Diencephalon (tissue), 1 donor: Measurements from ENCODE around the gene CLEC18A. TPM values are rescaled to one million over a fixed set of nuclear protein-coding genes. Genes with fewer than 3 reads are reported as not detected.

Experiments used
- small RNA-seq: library from RNA; depleted of rRNA; stranded (forward); fragments of <200 nt; gene quantifications from one replicate; pipeline ENCODE3, GENCODE V24; 2014
- total RNA-seq: library from RNA; depleted of rRNA; stranded (reverse); fragments of >200 nt; gene quantifications from one replicate; pipeline ENCODE4 v1.2.3, GENCODE V29; 2014

Gene CLEC18A
- 0.69 TPM for total RNA-seq

DNA sequence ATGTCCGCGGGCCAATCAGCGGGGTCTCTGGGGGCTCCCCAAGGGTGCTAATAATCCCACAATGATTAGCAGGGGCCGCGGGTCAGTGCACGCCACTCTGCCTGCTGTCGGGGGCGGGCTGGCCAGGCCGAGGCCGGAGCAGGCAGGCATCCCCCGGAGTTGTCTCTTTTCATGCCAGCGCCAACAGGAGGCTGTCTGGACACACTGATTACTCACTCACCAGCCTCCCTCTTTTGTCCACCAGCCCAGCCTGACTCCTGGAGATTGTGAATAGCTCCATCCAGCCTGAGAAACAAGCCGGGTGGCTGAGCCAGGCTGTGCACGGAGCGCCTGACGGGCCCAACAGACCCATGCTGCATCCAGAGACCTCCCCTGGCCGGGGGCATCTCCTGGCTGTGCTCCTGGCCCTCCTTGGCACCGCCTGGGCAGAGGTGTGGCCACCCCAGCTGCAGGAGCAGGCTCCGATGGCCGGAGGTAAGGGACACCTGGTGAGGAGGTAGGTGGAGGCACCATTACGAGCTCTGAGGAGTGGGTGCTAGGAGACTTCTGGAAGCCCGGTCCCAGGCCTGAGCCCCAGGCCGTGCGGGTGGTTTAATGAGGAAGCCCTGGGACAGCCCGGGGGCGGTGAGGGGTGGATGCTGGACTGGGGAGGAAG lies at the start of gene CLEC18A:
CLEC18A (plus strand) TSS at position 318 of the 655 bp plus-strand sequence; CDS start at position 351, 33 bp downstream.

Small RNAs within 50 kb of the gene (small RNA-seq; reads per million reads assigned to genes)
- gene AC026468.1 (not detected), gene MIR140 (74.3 reads per million, percentile 96 among the genes with 10 or more reads in this experiment)

Other genes with a start within 250 kb of the CLEC18A start
- gene NQO1, start 224.8 kb upstream of the CLEC18A start, total RNA-seq: 20.8 TPM
- gene NOB1, start 196.4 kb upstream of the CLEC18A start, total RNA-seq: 13.1 TPM
- 31.4 TPM for gene WWP2, start 189.0 kb upstream of the CLEC18A start, total RNA-seq
- 15.0 TPM for gene PDPR, start 163.0 kb downstream of the CLEC18A start, total RNA-seq
- gene CLEC18C, start 222.5 kb downstream of the CLEC18A start, total RNA-seq: 0.69 TPM